GM20431 (cell line): ENCODE results near the gene ABHD15.

Experiments used
- in situ Hi-C: fragments of 300-500 bp; cut with MseI, MboI; formaldehyde crosslinking; loops from one replicate; pipeline ENCODE4 v1.15.0; 2020; ENCODE audit warnings: low sequenced_read_pairs; ENCODE audit not compliant: unreplicated experiment

Gene ABHD15

DNA sequence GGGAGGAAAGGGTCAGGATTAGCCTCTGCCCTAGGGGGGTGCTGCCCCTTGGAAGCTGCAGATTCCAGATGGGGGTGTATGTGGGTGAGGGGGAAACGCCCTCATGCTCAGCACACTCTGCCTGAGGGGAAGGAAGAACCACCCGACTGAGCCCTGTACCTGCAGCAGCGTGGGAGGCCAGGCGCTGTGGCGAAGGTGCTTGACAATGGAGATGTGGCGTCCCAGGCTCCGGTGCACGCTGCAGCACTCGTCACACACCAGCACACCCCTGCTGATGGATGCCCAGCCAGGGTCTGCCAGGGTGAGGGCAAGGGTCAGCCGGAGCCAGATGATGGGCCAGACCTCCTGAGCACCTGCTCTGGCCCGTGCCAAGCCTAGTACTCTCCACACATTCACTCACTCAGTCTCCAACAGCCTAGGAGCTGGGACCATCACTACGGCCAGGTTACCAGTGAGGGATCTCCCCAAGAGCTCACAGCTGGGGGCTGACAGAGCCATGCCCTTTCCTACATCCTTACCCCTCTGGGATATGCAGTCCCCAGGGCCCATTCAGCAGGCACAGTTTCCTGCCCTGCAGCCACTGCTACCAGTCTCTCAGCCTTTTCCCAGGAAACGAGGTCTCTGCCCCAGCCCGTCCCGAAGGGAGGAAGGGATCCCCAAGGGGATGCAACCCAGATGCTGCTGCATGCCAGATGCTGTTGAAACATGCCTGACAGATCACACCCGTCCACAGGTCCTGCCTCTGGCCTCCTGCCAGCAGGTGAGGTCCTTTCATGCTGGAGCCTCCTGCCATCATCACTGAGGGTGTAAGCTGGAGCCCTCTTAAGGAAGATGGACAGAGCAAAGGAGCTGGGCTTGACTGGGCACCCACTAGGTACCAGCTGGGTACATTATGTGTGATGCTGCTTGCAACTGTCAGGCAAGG lies 16.7 kb upstream of the ABHD15 start:
- in situ Hi-C loops, result no loop called here

DNA sequence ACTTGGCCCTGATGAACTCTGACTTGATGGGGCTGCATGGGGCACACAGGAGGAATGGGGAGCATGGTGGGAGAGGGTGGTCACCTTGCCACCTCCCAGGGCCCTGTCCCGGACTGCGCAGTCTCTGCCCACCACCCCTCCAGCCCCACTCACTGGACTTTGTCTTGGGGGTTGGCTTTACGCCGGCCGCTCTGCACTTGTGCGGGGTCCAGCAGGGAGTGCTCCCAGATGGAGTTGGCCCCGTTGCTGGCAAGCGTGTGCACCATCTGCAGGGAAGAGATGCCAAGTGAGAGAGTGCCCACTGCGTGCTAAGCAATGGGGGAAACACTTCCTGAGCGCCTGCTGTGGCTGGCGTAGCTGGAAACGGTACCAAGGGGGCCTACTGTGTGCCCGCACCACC lies 15.9 kb upstream of the ABHD15 start:
- in situ Hi-C loops, result no loop called here

GRCh38 chr17:29582254-29582765 lies 15.5 kb upstream of the ABHD15 start:
- in situ Hi-C loops, result no loop called here

DNA sequence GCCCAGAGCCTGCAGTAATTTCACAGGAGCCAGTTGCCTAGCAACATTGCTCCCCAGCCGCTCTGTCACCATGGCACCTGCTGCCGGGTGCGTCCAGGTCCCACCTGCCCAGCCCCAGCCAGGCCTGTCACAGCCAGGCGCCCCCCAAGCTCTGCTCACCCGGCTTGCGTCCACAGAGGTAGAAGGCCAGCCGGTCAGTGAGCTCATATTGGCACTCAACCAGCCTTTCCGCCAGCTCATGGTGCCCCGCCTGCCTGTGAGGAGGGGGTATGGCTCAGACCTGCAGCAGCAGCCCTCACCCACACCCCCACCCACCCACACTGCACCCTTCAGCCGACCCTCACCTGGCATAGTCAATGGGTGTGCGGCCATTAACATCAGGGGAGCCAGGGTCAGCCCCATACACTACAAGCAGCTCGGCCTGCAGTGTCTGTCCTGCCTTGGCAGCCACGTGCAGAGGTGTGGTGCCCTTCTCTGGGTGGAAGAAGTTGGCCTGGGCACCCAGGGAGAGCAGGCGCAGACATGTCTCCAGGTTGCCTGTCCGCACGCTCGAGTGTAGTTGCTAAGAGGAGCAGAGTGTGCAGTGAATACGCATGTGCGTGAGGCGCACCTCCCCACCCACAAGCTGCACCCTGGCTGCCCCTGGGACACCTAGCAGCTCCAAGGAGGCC lies 14.9 kb upstream of the ABHD15 start:
- in situ Hi-C loops, result no loop called here

- in situ Hi-C loops, result no loop called here
Measured at GRCh38 chr17:29579866-29580771, 13.3 kb upstream of the ABHD15 start.

- in situ Hi-C loops, result no loop called here
Measured at GRCh38 chr17:29578626-29579485, 12.0 kb upstream of the ABHD15 start.

GRCh38 chr17:29577385-29578211 lies 10.8 kb upstream of the ABHD15 start:
- in situ Hi-C loops, result no loop called here

GRCh38 chr17:29577001-29577370 lies 10.1 kb upstream of the ABHD15 start:
- in situ Hi-C loops, result no loop called here

GRCh38 chr17:29576214-29577000 lies 9.6 kb upstream of the ABHD15 start:
- in situ Hi-C loops, result no loop called here

DNA sequence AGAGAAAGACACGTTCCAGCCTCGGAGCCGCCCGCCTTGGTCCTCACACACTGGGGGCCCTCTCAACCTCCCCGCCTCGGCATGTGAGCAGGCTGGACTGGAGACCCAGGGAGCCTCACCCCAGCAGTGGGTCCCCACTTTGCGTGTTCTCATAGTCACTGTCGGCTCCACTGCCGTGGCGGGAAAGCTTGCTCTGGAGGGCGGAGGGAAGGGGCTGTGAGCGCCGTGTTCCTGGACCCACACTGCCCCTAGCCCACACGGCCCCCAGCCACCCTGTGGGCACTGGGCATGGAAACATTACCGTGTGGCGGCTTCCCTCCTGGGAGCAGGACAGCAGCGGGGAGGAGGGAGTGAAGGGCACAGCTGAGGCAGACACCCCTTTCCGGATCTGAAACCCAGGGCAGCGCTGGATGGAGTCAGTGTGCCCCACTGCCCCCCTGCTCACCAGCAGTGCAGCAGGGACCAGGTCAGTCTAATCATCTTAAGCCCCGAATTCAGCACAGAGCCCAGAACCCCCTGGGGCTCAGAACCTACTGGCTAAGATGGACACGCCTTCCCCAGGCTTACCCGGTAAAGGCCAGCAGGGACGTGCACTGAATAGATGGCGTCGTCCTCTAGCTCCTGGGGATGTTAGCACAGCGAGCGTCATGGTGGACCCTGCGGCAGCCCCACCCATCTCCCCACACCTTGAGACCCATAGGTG lies 8.8 kb upstream of the ABHD15 start:
- in situ Hi-C loops, result no loop called here

DNA sequence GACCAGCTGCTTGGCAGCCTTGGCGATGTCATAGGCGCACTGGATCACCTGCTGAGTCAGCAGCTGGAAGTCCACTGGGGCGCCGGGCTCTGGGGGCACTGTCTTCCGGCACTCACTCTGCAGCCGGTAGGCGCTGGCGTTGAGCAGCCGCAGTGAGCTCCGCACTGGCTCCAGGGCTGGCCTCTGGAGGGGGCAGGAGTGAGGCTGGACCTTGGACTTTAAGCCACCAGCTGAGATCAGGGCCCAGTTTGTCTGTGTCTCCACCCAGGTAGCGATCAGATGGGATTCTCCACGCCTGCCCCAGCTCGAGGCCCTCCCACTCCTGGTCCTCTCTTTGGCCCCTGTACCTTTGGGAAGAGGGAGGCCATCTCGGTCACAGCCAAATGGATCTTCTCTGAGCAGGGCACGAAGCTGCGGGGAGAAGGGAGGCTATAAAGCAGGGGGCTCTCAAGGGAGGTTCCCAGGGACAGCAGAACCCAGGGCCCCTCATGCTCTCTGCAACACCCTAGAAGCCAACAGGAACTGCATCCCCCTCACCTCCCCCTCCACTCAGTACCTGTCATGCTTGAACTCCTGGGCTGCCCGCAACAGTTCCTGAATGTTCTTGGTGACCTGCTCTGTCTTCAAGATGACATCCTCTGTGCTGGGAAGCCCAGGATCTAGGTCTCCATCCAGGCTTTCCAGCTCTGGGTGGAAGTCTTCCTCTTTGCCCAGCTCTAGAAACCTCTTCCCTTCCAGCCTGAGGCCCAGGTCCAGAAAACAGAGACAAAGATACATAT lies 8.1 kb upstream of the ABHD15 start:
- in situ Hi-C loops, result no loop called here

- in situ Hi-C loops, result no loop called here
Measured at GRCh38 chr17:29573871-29574731, 7.3 kb upstream of the ABHD15 start.

GRCh38 chr17:29573558-29573869 lies 6.7 kb upstream of the ABHD15 start:
- in situ Hi-C loops, result no loop called here

- in situ Hi-C loops, result no loop called here
Measured at GRCh38 chr17:29572691-29573557, 6.1 kb upstream of the ABHD15 start.
